HepG2 (cell line): ENCODE measurements around the gene INPP5E. TPM values are rescaled to one million over a fixed set of nuclear protein-coding genes. Genes with fewer than 3 reads are reported as not detected.

Experiments
- FOXM1 ChIP-seq: sonication (generic); formaldehyde crosslinking; IDR thresholded peaks from 2 replicates; pipeline ENCODE4 v1.5.0; 2020; ENCODE audit warnings: missing genetic modification reagents
- GRHL1 ChIP-seq: sonication (generic); formaldehyde crosslinking; conservative IDR thresholded peaks from 2 replicates; pipeline ENCODE4 v1.8.0; 2022; ENCODE audit warnings: missing genetic modification reagents
- GTF3A ChIP-seq: sonication (generic); formaldehyde crosslinking; conservative IDR thresholded peaks from 2 replicates; pipeline ENCODE4 v1.4.0; 2020; ENCODE audit warnings: mild to moderate bottlenecking, missing genetic modification reagents
- HMGA1 ChIP-seq: sonication (generic); formaldehyde crosslinking; conservative IDR thresholded peaks from 2 replicates; pipeline ENCODE4 v1.4.0; 2020; ENCODE audit warnings: missing genetic modification reagents
- JDP2 ChIP-seq: sonication (generic); formaldehyde crosslinking; IDR thresholded peaks from 2 replicates; pipeline ENCODE4 v1.8.1; 2022; ENCODE audit warnings: missing genetic modification reagents, borderline replicate concordance
- PLRG1 ChIP-seq: fragments of 450-650 bp; conservative IDR thresholded peaks from 2 replicates; pipeline ENCODE4 v1.6.1; 2016
- SP2 ChIP-seq: sonication (generic); formaldehyde crosslinking; IDR thresholded peaks from 2 replicates; pipeline ENCODE4 v1.5.1; 2020; ENCODE audit warnings: mild to moderate bottlenecking, missing genetic modification reagents
- TCF7L2 ChIP-seq: IDR thresholded peaks from 2 replicates; pipeline ENCODE4 v1.6.1; 2011; ENCODE audit warnings: mild to moderate bottlenecking, low read depth, low read length, moderate library complexity
- ZNF432 ChIP-seq: sonication (generic); formaldehyde crosslinking; IDR thresholded peaks from 2 replicates; pipeline ENCODE4 v1.5.0; 2020; ENCODE audit warnings: missing genetic modification reagents, mild to moderate bottlenecking, borderline replicate concordance
- ZNF512 ChIP-seq: sonication (generic); formaldehyde crosslinking; IDR thresholded peaks from 2 replicates; pipeline ENCODE4 v1.4.0; 2020; ENCODE audit warnings: mild to moderate bottlenecking, missing genetic modification reagents
- polyA plus RNA-seq, 8 experiments: library from polyadenylated mRNA; depleted of rRNA in 3 of 8; stranded (reverse) in 7 of 8; unstranded in 1 of 8; fragments of >200 nt; fragmentation: Illumina TruSeq in 4 of 8; extraction: Trizol in 4 of 8; gene quantifications; 2 replicates each; pipeline versions ENCODE4 v1.2.1 to v1.2.3, GENCODE V29; 2011 to 2016; ENCODE audit warnings: low read depth in 4 of 8, missing spikeins in 1 of 8, mixed read lengths in 1 of 8; ENCODE audit not compliant: insufficient read depth in 1 of 8
- total RNA-seq, 5 experiments: library from RNA; depleted of rRNA; stranded (reverse); fragments of >200 nt; fragmentation: Illumina TruSeq; extraction: Trizol; gene quantifications; 2 replicates each; pipeline ENCODE4 v1.2.3, GENCODE V29; 2016; ENCODE audit warnings: low read depth in 1 of 5
- TF ChIP-seq, protein P1 (sequence below): sonication (generic); formaldehyde crosslinking; IDR thresholded peaks from 2 replicates; pipeline ENCODE4 v1.4.0; 2020; ENCODE audit warnings: missing genetic modification reagents
- TF ChIP-seq, protein P2 (sequence below): sonication (generic); formaldehyde crosslinking; IDR thresholded peaks from 2 replicates; pipeline ENCODE4 v1.5.0; 2020; ENCODE audit warnings: mild to moderate bottlenecking, missing genetic modification reagents, borderline replicate concordance

INPP5E gene
- total and polyA plus RNA-seq, 2 of the 13 experiments (the other 11 are each of a cell fraction or from before 2014, with no cell fraction given): 5.5 TPM

DNA sequence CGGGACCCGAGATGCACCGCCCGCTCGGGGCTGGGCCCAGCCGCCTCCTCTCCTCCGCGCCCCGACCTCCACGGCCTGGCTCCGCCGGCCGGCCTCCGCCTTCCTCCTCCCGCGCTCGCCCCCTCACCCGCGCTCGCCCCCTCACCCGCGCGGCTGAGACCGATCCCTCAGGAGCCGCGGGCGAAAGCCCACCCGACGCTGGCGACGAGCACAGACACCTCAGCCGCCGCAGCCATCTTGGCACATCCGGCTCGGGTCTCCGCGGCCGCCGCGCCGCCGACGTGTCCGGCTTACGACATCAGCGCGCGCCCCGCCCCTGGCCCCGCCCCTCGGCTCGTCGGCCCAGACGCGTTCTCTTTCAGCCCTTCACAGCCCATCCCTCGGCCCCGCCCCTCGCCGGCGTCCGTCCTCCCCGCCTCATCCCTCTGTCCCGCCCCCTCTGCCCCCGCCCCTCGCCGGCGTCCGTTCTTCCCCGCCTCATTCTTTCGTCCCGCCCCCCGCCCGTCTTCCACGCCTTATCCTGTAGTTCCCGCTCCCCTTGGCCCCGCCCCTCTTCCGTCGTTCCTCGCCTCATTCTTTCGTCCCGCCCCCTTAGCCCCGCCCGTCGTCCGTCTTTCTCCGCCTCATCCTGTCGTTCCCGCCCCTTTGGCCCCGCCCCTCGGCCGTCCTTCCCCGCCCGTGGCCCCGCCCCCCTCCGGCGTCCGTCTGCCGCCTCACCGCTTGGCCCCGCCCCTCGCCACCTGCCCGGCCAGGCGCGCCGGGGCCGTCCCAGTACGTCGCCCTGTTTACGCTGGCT lies 43.3 kb upstream of the INPP5E start, which contains the start of gene SEC16A (continued):
- TF ChIP-seq, protein P1, sequence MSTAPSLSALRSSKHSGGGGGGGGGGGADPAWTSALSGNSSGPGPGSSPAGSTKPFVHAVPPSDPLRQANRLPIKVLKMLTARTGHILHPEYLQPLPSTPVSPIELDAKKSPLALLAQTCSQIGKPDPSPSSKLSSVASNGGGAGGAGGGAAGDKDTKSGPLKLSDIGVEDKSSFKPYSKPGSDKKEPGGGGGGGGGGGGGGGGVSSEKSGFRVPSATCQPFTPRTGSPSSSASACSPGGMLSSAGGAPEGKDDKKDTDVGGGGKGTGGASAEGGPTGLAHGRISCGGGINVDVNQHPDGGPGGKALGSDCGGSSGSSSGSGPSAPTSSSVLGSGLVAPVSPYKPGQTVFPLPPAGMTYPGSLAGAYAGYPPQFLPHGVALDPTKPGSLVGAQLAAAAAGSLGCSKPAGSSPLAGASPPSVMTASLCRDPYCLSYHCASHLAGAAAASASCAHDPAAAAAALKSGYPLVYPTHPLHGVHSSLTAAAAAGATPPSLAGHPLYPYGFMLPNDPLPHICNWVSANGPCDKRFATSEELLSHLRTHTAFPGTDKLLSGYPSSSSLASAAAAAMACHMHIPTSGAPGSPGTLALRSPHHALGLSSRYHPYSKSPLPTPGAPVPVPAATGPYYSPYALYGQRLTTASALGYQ (CRISPR knock-in tag): no peak
- TF ChIP-seq GTF3A (CRISPR knock-in tag) (no peak), ZNF512 (CRISPR knock-in tag) (no peak), SP2 (no peak), ZNF432 (CRISPR knock-in tag) (no peak), JDP2 (CRISPR knock-in tag) (no peak; the same call in 1 of the 2 replicates), FOXM1 (no peak), GRHL1 (CRISPR knock-in tag) (no peak), HMGA1 (CRISPR knock-in tag) (no peak), TCF7L2 (no peak), PLRG1 (no peak)
- TF ChIP-seq, protein P2, sequence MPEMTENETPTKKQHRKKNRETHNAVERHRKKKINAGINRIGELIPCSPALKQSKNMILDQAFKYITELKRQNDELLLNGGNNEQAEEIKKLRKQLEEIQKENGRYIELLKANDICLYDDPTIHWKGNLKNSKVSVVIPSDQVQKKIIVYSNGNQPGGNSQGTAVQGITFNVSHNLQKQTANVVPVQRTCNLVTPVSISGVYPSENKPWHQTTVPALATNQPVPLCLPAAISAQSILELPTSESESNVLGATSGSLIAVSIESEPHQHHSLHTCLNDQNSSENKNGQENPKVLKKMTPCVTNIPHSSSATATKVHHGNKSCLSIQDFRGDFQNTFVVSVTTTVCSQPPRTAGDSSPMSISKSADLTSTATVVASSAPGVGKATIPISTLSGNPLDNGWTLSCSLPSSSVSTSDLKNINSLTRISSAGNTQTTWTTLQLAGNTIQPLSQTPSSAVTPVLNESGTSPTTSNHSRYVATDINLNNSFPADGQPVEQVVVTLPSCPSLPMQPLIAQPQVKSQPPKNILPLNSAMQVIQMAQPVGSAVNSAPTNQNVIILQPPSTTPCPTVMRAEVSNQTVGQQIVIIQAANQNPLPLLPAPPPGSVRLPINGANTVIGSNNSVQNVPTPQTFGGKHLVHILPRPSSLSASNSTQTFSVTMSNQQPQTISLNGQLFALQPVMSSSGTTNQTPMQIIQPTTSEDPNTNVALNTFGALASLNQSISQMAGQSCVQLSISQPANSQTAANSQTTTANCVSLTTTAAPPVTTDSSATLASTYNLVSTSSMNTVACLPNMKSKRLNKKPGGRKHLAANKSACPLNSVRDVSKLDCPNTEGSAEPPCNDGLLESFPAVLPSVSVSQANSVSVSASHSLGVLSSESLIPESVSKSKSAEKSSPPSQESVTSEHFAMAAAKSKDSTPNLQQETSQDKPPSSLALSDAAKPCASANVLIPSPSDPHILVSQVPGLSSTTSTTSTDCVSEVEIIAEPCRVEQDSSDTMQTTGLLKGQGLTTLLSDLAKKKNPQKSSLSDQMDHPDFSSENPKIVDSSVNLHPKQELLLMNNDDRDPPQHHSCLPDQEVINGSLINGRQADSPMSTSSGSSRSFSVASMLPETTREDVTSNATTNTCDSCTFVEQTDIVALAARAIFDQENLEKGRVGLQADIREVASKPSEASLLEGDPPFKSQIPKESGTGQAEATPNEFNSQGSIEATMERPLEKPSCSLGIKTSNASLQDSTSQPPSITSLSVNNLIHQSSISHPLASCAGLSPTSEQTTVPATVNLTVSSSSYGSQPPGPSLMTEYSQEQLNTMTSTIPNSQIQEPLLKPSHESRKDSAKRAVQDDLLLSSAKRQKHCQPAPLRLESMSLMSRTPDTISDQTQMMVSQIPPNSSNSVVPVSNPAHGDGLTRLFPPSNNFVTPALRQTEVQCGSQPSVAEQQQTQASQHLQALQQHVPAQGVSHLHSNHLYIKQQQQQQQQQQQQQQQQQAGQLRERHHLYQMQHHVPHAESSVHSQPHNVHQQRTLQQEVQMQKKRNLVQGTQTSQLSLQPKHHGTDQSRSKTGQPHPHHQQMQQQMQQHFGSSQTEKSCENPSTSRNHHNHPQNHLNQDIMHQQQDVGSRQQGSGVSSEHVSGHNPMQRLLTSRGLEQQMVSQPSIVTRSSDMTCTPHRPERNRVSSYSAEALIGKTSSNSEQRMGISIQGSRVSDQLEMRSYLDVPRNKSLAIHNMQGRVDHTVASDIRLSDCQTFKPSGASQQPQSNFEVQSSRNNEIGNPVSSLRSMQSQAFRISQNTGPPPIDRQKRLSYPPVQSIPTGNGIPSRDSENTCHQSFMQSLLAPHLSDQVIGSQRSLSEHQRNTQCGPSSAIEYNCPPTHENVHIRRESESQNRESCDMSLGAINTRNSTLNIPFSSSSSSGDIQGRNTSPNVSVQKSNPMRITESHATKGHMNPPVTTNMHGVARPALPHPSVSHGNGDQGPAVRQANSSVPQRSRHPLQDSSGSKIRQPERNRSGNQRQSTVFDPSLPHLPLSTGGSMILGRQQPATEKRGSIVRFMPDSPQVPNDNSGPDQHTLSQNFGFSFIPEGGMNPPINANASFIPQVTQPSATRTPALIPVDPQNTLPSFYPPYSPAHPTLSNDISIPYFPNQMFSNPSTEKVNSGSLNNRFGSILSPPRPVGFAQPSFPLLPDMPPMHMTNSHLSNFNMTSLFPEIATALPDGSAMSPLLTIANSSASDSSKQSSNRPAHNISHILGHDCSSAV (CRISPR knock-in tag): no peak
